NCI-H2171 treated with DMSO at 0.1 percent for 48 hours (cell line): Measurements from ENCODE around the gene ZBTB33.

Experiments
- DNase-seq: peaks from one replicate; lab custom pipeline; 2025; lab: John Stamatoyannopoulos, UW

The ZBTB33 gene, protein sequence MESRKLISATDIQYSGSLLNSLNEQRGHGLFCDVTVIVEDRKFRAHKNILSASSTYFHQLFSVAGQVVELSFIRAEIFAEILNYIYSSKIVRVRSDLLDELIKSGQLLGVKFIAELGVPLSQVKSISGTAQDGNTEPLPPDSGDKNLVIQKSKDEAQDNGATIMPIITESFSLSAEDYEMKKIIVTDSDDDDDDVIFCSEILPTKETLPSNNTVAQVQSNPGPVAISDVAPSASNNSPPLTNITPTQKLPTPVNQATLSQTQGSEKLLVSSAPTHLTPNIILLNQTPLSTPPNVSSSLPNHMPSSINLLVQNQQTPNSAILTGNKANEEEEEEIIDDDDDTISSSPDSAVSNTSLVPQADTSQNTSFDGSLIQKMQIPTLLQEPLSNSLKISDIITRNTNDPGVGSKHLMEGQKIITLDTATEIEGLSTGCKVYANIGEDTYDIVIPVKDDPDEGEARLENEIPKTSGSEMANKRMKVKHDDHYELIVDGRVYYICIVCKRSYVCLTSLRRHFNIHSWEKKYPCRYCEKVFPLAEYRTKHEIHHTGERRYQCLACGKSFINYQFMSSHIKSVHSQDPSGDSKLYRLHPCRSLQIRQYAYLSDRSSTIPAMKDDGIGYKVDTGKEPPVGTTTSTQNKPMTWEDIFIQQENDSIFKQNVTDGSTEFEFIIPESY

DNA sequence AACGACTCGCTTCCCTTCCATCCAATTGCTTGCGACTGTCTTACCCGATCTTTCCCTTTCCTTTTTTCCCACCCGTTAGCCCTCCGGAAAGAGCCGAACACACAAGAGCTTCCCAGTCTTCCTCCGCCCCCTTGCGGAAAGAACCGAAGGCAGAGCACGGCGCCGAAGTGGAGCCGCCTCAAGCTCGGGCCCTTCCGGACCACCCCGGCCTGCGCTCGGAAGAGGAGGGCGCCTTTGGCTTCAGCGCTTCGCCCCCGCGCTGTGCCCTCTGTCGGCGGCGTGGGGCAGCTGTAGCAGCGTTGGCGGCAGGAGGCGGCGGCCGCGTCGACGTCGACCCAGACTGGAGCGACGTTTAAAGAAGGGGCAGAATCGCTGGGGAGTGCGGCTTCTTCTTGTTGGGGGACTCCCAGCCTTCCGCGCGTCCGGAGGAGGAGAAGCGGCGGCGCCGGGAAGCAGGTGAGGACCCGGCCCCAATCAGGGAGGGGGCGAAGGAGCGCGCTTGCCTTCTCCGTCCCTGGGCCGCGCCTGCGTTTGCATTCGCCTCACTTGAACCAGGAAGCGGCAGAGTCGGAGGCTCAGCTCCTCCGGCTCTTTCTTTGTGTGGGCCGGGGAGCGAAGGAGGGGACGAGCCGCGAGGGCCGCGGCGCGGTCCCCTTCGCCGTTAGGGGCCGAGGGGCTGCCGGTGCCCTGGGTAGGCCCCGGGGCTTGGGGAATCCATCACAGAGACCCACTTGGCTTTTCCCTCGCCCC, at the start of gene ZBTB33:
Gene ZBTB33, plus strand, starts transcription at position 291 of the 750 bp plus-strand sequence. CDS start 2,604 bp downstream, outside the sequence.
- peak; percentile 90 for DNase-seq

DNA sequence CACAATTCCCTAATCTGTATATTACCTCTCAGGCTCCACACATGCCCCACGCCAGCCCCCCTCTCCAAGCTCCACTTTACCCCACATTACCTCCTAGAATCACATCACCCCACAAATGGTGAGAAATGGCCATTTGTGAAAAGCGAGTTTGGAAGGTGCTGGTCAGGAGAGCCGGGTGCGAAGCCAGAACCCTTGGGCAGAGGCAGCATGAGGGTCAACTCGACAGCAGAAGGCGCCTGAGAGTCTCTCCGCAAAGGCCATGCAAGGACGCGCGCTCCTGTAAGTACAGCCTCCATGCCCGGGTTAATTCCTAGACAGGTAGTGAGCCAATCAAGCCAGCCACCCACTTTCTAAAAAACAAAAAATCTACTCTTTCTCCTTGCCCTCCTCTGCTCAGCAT, 49.8 kb upstream of the ZBTB33 start:
- DNase-seq = no peak

DNA sequence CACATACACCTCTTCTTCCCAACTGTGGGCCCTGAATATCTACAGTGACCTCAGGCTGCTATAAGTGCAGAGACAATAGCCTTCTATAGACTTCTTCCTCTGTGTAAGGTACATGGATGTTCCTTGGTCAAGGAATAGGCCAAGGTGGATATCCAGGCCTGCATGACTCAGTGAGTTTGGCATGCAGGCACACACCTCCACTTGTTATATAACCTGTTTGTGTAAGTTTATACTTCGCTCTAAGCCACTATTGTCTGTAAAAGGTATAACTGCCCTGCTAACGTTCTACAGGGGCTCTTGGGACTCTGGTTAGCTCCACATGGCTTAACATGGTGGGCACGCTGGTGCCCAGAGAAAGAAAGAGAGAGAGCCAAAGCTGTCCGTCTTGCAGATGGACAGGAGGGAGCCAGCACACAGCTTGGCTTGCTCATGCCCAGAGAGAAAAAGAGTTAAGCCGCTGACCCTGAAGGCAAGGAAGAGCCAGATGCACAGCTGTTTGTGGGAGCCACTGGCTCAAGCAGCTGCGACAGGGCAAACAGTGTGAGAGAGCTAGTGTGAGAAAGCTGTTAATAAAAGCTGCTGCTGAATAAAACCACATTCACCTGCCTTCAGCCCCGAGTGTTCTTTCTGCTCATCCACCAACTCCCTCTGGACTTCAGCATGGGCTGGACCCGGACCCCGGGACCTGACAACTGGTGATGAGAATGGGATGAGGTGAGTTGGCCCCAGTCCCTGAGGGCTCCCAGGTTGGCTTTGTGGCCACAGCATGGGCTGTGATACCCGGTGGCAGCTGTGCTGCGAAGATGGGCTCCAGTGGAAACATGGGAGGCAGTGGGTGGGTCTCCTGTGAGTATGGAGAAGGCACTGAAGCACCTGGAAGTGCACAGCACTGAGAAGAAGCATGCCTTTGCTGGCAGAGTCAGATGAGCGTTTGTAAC, 44.5 kb upstream of the ZBTB33 start:
- no peak for DNase-seq

DNA sequence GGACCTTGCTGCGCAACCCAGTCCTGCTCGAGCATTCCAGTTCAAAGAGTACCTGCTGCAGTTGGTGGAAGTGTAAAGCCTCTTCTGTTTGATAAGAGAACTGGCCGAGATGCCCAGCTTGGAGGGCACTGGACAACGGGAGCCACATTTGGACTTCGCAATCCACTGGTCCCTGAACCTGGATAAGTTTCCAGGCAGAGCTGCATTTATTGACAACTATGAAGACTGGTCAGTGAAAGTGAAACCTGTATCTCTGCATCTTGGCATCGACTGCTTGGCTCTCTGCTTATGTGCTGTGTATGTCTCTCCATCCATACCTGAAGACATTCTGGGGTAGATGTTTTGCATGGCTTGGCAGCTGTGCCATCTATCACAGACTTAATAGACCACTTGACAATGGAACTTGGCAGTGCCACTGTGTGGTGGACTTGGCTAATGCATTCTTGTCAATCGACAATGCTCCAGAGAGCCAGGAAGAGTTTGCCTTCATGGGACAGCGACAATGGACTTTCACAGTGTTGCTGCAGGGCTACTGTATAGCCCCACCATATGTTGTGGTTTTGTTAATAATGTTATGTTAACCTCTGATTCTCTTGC, 43.5 kb upstream of the ZBTB33 start:
- DNase-seq = no peak

DNA sequence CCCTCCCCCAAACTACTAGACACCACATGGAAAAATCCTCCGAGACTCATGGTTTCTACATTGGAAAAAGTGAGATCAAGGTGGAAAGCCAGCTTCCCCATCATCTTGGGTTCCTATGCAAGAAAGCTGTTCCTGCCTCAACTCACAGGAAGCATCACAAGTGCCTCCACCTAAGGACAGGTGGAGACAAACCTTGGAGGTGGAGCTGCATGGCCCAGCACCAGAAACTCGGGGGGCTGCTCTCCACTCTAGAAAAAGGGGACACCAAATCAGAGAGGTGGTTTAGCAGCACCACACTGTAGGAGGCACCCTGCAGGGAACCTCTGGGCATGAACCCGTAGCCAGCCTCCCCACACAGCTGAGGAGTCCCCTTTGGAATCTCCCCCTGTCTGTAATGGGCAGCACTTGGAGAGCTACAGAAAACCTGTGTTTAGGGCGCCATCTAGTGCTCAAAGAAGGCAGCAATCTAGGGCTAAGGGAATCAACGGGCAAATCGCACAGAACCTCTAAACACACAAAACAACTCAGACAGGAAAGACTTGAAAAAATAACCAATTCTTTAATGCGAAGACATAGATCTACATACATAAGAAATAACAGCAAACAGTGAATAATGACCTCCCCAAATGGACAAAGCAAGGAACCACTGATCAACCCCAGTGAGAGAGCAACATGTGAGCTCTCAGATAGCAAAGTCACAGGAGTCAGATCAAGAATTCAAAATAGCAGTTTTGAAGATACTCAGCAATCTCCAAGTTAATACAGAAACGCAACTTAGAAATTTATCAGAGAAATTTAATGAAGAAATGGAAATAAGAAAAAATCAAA, 37.0 kb upstream of the ZBTB33 start:
- peak; percentile 35 for DNase-seq

DNA sequence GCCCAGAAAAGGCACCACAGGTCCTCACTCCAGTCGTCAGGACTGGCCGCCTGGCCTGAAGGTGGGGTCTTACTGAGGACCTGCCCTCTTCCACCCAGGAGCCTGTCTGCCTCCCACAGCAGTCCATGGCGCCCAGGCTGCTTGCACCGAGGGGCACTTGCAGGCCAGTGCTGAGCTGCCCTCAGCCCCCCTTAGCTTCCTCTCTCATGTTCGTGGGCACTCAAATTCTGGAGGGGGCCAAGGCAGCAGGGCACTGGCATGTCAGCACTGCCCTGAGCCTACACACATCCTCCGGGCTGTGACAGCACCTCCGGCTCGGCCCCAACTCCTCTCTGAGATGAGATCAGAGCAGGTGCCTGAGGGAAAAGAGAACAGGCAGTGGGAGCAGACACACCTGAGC, 27.2 kb upstream of the ZBTB33 start:
- DNase-seq = no peak

DNA sequence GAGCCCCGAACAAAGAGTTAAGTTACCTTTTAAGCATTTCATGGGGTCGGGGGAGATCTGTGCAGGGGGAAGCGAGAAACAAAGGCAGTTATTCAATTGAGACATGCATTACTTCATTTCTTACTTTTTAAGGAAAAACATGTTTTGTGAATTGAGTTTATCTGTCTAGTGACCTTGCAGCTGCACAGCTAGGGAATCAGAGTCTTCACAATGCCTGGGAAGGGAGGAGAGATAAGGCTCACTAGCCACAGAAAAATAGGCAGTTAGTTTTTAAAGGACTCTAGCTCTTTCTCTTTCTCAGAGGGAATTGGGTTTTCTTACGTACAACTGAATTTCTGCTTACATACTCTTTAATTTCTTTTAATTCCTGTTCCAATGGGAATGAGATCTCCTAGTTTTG, 26.2 kb upstream of the ZBTB33 start:
- no peak for DNase-seq

DNA sequence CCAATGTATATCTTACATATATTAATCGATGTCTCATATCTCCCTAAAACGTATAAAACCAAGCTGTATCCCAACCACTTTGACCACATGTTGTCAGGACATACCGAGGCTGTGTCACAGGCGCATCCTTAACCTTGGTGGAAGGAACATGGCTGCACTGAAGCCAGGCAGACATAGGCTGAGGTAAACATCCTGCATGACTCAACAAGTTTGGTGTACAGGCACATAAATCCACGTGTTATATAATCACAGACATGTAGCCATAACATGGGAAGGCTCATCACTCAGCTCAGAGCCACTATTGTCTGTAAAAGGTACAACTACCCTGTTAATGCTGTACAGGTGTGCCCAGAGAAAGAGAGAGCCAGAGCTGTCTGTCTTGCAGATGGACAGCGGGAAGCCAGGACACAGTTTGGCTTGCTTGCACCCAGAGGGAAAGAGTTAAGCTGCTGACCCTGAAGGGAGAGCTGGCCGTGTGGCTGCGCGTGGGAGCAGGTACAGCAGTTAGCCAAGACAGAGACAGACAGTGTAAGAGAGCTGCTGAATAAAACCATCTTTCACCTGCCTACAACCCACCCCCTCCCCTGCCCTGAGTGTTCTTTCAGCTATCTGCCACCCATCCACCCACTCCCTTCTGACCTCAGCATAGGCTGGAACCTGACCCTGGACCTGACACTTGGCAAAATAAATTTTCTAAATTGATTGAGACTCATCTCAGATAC, 22.3 kb upstream of the ZBTB33 start:
- no peak for DNase-seq

DNA sequence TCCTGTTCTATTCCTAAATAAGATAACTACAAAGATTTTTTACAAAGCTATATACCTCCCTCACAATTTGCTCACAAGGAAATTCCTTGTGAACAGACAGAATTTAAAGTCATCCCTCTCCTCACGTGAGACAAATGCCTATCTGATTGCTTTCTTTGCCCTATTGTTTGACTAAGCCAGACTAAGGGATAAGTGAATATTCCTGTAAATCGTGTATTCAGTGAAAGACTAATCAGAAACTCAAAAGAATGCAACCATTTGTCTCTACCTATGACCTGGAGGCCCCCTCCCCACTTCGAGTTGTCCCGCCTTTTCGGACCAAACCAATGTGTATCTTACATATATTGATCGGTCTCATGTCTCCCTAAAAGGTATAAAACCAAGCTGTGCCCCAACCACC, 15.3 kb upstream of the ZBTB33 start:
- DNase-seq = no peak

DNA sequence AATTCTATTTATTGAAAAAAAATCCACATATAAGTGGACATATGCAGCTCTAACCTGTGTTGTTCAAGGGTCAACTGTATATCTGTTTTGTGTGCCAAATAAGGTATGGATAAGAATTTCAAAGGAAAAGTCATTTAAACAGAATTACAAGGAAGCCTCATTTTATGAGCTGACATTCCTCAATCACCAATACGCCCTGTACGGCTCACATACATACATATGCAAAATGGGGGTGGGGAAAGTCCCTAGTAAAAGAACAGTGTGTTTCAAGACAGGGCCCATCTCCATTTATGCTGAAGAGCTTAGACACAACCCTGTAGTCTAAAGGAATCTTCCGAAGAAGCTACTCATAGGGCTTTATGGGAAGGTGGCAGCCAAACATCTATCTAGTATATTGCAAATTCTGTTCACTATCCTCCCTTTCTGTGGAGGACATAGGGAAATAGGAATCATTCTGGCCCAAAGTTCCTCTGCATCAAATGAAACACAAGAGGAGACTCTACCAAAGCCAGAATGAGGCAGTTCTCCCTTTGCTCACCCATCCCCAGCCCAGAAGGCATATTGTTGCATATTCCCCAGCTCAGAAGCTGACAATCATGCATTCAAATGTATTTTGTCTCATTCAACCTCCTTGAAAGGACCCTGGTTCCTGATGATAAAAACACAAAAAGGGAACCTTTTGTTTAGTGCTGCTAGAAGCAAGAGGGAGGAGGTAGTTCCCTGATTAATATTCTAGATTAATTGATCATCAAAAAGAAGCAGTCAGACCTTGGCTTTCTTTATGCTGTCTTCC, 13.7 kb upstream of the ZBTB33 start:
- DNase-seq = no peak

DNA sequence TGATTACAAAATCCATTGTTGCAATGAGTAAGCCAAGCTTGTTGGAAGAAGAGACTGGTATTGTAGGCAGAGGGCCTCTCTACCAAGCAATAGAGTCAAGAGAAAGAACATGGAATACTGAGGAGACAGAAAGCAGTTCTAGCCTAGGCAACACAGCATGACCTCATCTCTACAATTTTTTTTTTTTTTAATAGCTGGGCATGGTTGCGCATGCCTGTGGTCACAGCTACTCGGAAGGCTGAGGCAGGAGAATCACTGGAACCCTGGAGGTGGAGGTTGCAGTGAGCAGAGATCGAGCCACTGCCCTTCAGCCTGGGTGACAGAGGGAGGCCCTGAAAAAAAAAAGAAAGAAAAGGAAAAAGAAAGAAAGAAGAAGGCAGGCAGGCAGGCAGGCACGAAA, 11.7 kb upstream of the ZBTB33 start:
- no peak for DNase-seq

DNA sequence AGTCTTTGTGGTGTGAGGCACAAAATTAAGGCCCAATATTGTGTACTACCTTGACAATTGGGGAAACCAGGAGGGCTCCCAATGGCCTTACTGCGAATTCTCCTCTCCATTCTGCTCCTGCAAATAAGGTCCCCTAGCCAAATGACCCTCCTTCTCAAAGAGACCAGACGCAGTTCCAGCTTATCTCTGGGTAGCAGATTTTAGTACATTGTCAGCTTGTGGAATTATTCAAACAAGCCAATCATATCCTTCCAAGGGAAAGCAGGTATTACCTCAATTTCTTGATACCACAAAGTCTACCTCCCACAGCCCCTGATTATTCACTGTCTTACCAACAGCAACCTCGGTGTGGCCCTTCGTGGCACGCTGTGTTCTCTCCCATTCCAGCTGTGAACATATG, 7.8 kb upstream of the ZBTB33 start:
- DNase-seq = no peak

DNA sequence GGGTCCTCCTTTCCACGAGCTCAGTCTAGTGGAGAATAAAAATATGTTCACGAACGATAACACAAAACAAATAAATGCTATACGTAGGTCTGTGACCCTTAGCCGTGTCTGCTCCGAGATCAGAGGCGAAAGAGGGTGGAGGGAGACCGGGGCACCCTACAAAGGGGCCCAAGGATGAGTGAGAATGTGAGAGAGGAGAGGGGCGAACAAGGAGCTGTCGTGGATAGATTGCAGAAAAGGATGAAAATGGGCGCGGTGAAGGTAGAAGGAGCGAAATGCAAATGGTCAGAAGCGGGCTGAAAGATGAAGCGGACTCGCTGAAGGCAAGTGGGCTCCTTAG, 6.2 kb upstream of the ZBTB33 start:
- DNase-seq = no peak

DNA sequence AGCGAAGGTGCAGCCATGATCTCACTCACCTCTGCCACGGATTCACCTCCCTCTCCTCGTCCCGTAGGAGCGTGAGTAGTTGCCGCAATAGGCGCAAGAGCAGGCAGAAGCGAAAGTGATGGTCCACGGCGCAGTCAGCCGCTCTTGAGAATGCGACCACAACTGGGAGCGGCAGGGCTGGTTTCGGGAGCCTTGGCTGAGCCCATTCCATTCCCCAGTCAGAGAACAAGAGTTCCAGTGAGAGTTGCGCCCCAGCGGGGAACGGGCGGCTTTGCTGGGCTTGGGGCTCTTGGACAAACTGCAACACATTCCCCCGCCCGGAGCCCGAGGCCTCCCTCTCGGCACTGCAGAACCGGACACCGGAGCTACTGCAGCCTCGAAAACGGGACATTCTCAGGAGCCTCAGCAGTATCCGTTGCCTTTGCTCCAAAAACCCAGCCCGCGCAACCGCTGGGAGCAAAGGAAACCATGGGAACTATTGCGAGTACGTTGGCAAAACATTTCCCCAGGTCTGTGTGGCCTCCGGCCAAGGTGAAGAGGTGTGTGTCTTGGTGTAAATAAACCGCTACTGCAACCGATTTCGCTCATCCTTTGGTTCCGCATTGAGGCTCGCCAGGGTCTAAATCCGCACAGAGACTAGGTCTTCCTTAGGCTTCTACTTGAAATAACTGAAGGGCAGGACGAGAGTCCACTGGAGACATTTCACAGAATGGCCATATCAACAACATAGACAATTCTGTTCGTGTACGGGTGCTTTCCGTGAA, 5.7 kb upstream of the ZBTB33 start:
- peak; percentile 77 for DNase-seq

DNA sequence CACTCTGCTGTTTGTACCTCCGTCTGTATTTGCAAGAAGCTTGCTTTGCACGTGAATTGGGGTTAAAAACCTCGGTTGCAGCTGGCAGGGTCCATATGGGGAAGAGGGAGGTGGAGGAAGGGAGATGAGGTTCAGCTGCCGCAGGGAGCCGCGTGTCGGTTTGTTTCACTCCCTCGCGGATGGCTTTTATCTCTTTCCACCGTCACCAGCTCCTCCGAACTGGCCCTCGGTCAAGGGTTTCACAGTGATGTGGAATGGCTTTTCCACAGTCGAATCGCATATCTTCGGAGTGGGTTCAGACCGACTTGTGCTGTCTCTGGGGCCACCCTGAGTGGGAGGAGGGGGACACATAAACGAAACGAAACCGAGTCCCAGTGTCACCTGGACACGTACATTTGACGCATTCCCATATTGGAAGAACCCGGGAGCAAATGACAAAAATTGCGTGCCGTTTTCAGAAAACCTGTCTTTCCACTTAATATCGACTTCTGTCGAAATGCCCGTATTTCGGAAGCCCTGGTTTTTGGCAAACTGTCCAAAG, 929 bp downstream of the ZBTB33 start:
- DNase-seq = peak; percentile 31

DNA sequence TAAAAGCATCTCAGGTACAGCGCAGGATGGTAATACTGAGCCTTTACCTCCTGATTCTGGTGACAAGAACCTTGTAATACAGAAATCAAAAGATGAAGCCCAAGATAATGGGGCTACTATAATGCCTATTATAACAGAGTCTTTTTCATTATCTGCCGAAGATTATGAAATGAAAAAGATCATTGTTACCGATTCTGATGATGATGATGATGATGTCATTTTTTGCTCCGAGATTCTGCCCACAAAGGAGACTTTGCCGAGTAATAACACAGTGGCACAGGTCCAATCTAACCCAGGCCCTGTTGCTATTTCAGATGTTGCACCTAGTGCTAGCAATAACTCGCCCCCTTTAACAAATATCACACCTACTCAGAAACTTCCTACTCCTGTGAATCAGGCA, 3.2 kb downstream of the ZBTB33 start:
- no peak for DNase-seq

DNA sequence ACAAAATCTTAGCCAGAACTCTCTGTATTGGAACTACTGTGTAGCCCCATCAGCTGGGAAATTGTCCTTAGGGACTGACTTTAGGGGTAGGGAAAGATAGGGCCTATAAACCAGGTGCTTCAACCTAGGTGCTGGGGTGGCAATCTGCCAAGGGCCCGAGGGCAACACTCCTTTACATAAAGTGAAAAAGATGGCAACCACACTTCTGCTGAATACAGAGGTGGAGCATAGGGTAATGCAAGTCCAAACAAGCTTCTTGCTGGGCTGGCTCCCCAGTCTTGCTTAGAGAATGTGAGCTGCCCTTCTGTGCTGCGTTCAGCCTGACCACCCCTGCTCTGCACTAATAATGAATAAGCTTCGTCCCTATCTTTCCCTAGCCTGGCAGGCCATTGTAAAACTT, 9.8 kb downstream of the ZBTB33 start:
- DNase-seq = peak; percentile 33
